Measurements from ENCODE around the gene PPARG. TPM values are rescaled to one million over a fixed set of nuclear protein-coding genes. Genes with fewer than 3 reads are reported as not detected.

PPARG gene
- total RNA-seq, 4 donors from 2014 or later = 9.7 to 17.8 (median 11.7) TPM

DNA sequence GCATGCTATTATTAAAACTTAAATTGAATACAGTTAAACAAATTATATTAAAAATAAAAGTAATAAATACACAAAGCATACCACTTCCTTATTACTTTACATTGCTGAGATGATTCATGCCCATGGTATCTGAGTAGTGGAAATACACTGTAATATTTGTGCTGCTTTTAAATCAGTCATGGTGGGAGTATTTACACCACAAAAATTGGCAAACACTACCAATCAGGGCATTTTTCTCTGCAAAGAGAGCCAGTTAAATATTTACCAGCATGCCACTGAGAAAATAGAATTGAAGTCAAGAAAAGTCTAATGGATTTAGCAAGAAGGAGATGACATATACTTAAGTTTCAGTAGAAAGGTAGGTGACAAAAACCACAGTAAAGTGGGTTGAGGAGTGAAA lies 19.6 kb downstream of the PPARG start:
- Histone ChIP-seq H3K4me1 (no peaks in the 10 kb centered on the region), H3K27me3 (no peaks in the 10 kb centered on the region), H3K9me3 (no peaks in the 10 kb centered on the region), H3K4me3 (no peak overlapping the region), H3K36me3 (no peaks in the 10 kb centered on the region), H3K27ac (no peak overlapping the region)
- TF ChIP-seq EP300 (IDR thresholded peaks at IDR 0.05) (no peak), POLR2AphosphoS5 (IDR thresholded peaks at IDR 0.05) (no peak), POLR2A (IDR thresholded peaks at IDR 0.05) (no peak)
- TF ChIP-seq, protein P1, sequence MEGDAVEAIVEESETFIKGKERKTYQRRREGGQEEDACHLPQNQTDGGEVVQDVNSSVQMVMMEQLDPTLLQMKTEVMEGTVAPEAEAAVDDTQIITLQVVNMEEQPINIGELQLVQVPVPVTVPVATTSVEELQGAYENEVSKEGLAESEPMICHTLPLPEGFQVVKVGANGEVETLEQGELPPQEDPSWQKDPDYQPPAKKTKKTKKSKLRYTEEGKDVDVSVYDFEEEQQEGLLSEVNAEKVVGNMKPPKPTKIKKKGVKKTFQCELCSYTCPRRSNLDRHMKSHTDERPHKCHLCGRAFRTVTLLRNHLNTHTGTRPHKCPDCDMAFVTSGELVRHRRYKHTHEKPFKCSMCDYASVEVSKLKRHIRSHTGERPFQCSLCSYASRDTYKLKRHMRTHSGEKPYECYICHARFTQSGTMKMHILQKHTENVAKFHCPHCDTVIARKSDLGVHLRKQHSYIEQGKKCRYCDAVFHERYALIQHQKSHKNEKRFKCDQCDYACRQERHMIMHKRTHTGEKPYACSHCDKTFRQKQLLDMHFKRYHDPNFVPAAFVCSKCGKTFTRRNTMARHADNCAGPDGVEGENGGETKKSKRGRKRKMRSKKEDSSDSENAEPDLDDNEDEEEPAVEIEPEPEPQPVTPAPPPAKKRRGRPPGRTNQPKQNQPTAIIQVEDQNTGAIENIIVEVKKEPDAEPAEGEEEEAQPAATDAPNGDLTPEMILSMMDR (IDR thresholded peaks at IDR 0.05) = no peak
- DNase-seq (ENCODE audit: low spot score in 2 of 2) = no peak

DNA sequence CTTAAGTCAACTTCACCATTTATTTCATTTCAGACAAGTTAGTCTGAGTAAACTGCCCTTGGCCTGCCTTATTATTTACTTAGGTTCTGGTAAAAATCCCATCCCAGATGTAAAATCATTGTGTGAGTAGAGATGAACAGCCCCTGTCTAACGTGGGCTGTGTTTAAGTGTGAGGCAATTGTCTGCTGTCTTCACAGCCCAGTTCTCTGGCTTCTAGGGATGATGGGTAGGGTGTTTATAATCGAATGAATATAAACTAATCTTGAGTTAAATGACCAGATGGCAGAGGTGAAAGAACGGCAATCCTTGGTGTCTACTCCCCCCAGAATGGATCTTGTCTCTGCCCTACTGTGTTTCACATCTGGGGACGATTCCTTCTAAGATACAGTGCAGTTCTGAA lies 20.8 kb downstream of the PPARG start:
- WGBS = 64% methylated on average over 4 of the region's 4 CpGs
- no peak for DNase-seq (ENCODE audit: low spot score in 2 of 2)
- H3K27ac ChIP-seq = no peak overlapping the region
- H3K27me3 ChIP-seq = no peaks in the 10 kb centered on the region
- H3K4me1 ChIP-seq = no peaks in the 10 kb centered on the region
- H3K36me3 ChIP-seq = no peaks in the 10 kb centered on the region
- TF ChIP-seq EP300 (IDR thresholded peaks at IDR 0.05) (no peak), POLR2A (IDR thresholded peaks at IDR 0.05) (no peak), POLR2AphosphoS5 (IDR thresholded peaks at IDR 0.05) (no peak)
- TF ChIP-seq, protein P1 (IDR thresholded peaks at IDR 0.05) = no peak
- no peak overlapping the region for H3K4me3 ChIP-seq
- H3K9me3 ChIP-seq = no peaks in the 10 kb centered on the region

DNA sequence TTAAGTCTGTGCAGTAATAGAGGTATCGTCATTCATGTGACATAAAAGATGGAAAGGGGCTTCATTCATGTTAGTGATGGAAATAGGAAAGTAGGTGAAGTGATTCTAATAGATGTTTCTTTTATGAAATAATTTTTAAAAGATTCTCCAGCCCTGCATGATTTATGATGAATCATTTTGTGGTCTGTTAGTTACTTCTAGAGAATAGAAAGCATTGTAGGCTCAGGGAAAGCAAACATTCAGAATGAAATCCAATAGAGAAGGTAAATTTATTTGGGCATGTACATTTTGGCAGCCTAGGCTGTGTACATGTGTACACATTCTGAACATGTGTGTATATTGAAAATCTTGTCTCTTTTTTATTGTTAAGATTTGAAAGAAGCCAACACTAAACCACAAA lies 23.1 kb downstream of the PPARG start:
- Histone ChIP-seq H3K4me1 (no peaks in the 10 kb centered on the region), H3K9me3 (no peaks in the 10 kb centered on the region), H3K36me3 (no peaks in the 10 kb centered on the region), H3K27ac (no peak overlapping the region), H3K27me3 (no peaks in the 10 kb centered on the region), H3K4me3 (no peak overlapping the region)
- TF ChIP-seq POLR2AphosphoS5 (IDR thresholded peaks at IDR 0.05) (no peak), EP300 (IDR thresholded peaks at IDR 0.05) (no peak), POLR2A (IDR thresholded peaks at IDR 0.05) (no peak)
- TF ChIP-seq, protein P1 (IDR thresholded peaks at IDR 0.05) = no peak
- 96% methylated on average over 1 of the region's 1 CpG for WGBS
- DNase-seq (ENCODE audit: low spot score in 2 of 2) = no peak

DNA sequence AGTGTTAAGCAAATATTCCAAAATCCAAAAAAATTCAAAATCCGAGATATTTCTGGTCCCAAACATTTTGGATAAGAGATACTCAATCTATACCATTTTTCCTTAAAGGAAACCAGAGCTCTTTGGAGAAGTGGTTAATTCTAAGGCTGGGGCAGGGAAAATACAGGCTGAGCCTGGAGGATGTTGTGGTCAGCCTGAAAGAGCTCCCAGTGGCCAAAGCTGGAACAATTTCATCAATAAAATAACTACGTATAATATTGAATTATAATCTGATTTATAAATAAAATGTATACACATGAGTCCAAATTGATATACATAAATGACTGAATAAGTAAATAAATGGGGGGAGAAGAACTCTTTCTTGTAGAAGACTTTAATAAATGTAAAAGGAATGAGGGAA lies 24.6 kb downstream of the PPARG start:
- WGBS = 92% methylated on average over 2 of the region's 2 CpGs

DNA sequence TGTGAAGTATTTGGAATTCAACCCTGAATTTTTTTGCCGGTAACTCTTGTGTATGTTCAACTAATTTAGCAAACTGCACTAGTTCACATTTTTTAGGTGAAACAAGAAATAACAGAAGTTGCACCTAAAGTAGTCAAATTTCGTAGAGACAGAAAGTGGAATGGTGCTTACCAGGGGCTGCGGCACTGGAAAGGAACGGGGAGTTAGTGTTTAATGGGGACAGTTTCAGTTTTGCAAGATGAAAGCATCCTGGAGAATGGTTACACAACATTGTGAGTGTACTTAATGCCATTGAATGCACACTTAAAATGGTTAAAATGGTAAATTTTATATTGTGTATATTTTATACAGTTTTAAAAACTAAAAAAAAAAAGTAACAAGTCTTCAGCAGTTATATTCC lies 27.4 kb downstream of the PPARG start:
- no peak for TF ChIP-seq POLR2A (IDR thresholded peaks at IDR 0.05)
- TF ChIP-seq POLR2AphosphoS5 (IDR thresholded peaks at IDR 0.05) = no peak
- no peak for TF ChIP-seq EP300 (IDR thresholded peaks at IDR 0.05)
- TF ChIP-seq, protein P1 (IDR thresholded peaks at IDR 0.05) = no peak
- WGBS = 77% methylated on average over 4 of the region's 4 CpGs
- Histone ChIP-seq H3K9me3 (no peaks in the 10 kb centered on the region), H3K4me1 (no peaks in the 10 kb centered on the region), H3K27ac (no peak overlapping the region), H3K4me3 (no peak overlapping the region), H3K27me3 (no peaks in the 10 kb centered on the region), H3K36me3 (no peaks in the 10 kb centered on the region)
- DNase-seq (ENCODE audit: low spot score in 2 of 2) = no peak

More for the DNA sequence above, 24.6 kb downstream of the PPARG start:
- Histone ChIP-seq H3K36me3 (no peaks in the 10 kb centered on the region), H3K4me3 (no peak overlapping the region), H3K4me1 (no peaks in the 10 kb centered on the region), H3K27ac (no peak overlapping the region), H3K9me3 (no peaks in the 10 kb centered on the region), H3K27me3 (no peaks in the 10 kb centered on the region)
- DNase-seq (ENCODE audit: low spot score in 2 of 2) = no peak
- TF ChIP-seq POLR2AphosphoS5 (IDR thresholded peaks at IDR 0.05) (no peak), EP300 (IDR thresholded peaks at IDR 0.05) (no peak), POLR2A (IDR thresholded peaks at IDR 0.05) (no peak)
- TF ChIP-seq, protein P1 (IDR thresholded peaks at IDR 0.05) = no peak

Data from suprapubic skin (tissue), 4 donors.